ENCODE results near the gene ACTN4.

ACTN4 gene

GRCh38 chr19:38635483-38636399 is 11.7 kb upstream of the ACTN4 start:
- DNase-seq: no peak
- no peaks in the 10 kb centered on the region for H3K27me3 ChIP-seq
- no peak for TF ChIP-seq CTCF (IDR thresholded peaks at IDR 0.05; ENCODE audit: low read depth, low read length)
- no peaks in the 10 kb centered on the region for H3K9me3 ChIP-seq
- H3K4me3 ChIP-seq (ENCODE audit: low read depth, low read length): no peak overlapping the region
- peaks cover 43% of the 10 kb centered on the region for H3K36me3 ChIP-seq
- H3K4me1 ChIP-seq: no peaks in the 10 kb centered on the region

GRCh38 chr19:38638461-38638860 is 9.0 kb upstream of the ACTN4 start:
- Histone ChIP-seq H3K27me3 (no peaks in the 10 kb centered on the region), H3K4me3 (ENCODE audit: low read depth, low read length) (no peak overlapping the region), H3K9me3 (no peaks in the 10 kb centered on the region), H3K36me3 (peaks cover 24% of the 10 kb centered on the region), H3K4me1 (no peaks in the 10 kb centered on the region)
- no peak for DNase-seq
- no peak for TF ChIP-seq CTCF (IDR thresholded peaks at IDR 0.05; ENCODE audit: low read depth, low read length)

- DNase-seq: no peak
- Histone ChIP-seq H3K9me3 (no peaks in the 10 kb centered on the region), H3K4me3 (ENCODE audit: low read depth, low read length) (no peak overlapping the region), H3K4me1 (no peaks in the 10 kb centered on the region), H3K36me3 (peaks cover 24% of the 10 kb centered on the region), H3K27me3 (no peaks in the 10 kb centered on the region)
- TF ChIP-seq CTCF (IDR thresholded peaks at IDR 0.05; ENCODE audit: low read depth, low read length): no peak
These were observed 7.8 kb upstream of the ACTN4 start for GRCh38 chr19:38639679-38640078.

- no peaks in the 10 kb centered on the region for H3K4me1 ChIP-seq
- DNase-seq: no peak
- no peak for TF ChIP-seq CTCF (IDR thresholded peaks at IDR 0.05; ENCODE audit: low read depth, low read length)
- H3K4me3 ChIP-seq (ENCODE audit: low read depth, low read length): no peak overlapping the region
- H3K9me3 ChIP-seq: no peaks in the 10 kb centered on the region
- no peaks in the 10 kb centered on the region for H3K27me3 ChIP-seq
- peaks cover 17% of the 10 kb centered on the region for H3K36me3 ChIP-seq
These were observed 7.1 kb upstream of the ACTN4 start for GRCh38 chr19:38640368-38640767.

GRCh38 chr19:38642176-38642575 is 5.3 kb upstream of the ACTN4 start:
- no peak for TF ChIP-seq CTCF (IDR thresholded peaks at IDR 0.05; ENCODE audit: low read depth, low read length)

GRCh38 chr19:38644719-38645118 is 2.7 kb upstream of the ACTN4 start:
- DNase-seq: no peak
- peaks cover 3% of the 10 kb centered on the region; the same call in 1 of the 2 replicates for H3K4me1 ChIP-seq
- no peaks in the 10 kb centered on the region for H3K9me3 ChIP-seq
- no peaks in the 10 kb centered on the region for H3K27me3 ChIP-seq
- no peak for TF ChIP-seq CTCF (IDR thresholded peaks at IDR 0.05; ENCODE audit: low read depth, low read length)
- no peaks in the 10 kb centered on the region; the same call in 1 of the 2 replicates for H3K36me3 ChIP-seq
- no peak overlapping the region for H3K4me3 ChIP-seq (ENCODE audit: low read depth, low read length)

More at GRCh38 chr19:38642176-38642575, 5.3 kb upstream of the ACTN4 start:
- H3K9me3 ChIP-seq: no peaks in the 10 kb centered on the region
- 0 out of 2 replicates have a peak, but pooled peaks cover 3% of the 10 kb centered on the region for H3K36me3 ChIP-seq
- no peaks in the 10 kb centered on the region for H3K4me1 ChIP-seq
- no peak for DNase-seq
- no peak overlapping the region for H3K4me3 ChIP-seq (ENCODE audit: low read depth, low read length)
- no peaks in the 10 kb centered on the region for H3K27me3 ChIP-seq

All from BE2C (cell line).